ENCODE measurements around the gene MYO5B.
"Not testable (repeated sequence)": the region's sequence is repeated elsewhere in the genome, so short reads cannot be mapped to it uniquely, and the experiment has no call there.

MYO5B gene

DNA sequence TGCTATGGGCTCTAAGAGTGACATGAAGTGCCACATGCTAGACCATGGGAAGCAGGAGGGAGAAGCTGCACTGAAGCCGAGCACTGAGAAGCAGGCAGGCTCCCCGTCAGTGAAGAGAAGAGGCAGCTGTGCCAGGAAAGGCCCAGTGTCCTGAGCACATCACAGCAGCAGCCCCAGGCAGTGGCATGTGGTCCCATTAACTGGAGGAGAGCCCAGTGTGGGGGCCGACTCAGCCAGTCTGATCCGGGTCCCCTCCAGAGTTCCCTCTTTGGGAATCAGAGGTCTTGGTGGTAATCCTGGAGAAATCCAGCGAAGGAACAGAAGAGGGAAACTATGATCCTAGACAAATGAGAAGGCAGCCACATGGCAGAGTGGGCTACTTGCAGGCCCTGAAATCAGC is 284.9 kb downstream of the MYO5B start:
- DNase-seq = no peak

GRCh38 chr18:49907346-49907929 is 287.5 kb downstream of the MYO5B start:
- peak; percentile 72 to 87 for DNase-seq

DNA sequence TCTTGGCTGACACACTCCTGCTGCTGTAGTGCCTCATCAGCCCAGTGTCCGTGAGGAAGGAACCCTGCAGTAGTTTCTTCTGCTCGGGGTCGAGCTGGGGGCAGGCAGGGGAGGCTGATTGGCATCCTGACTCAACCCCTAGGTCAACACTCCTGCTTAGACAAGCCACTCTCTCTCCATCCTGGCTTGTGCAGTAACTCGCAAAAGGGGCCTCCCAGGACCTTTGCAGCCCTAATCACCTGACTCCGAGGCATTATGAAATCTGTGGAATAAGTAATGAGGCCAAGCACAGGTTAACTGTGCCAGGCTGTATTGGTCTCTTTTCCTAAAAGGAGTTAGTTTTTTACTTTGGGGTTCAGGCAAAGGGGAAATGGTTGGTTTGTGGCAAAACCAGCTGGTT is 289.2 kb downstream of the MYO5B start:
- DNase-seq = no peak

DNA sequence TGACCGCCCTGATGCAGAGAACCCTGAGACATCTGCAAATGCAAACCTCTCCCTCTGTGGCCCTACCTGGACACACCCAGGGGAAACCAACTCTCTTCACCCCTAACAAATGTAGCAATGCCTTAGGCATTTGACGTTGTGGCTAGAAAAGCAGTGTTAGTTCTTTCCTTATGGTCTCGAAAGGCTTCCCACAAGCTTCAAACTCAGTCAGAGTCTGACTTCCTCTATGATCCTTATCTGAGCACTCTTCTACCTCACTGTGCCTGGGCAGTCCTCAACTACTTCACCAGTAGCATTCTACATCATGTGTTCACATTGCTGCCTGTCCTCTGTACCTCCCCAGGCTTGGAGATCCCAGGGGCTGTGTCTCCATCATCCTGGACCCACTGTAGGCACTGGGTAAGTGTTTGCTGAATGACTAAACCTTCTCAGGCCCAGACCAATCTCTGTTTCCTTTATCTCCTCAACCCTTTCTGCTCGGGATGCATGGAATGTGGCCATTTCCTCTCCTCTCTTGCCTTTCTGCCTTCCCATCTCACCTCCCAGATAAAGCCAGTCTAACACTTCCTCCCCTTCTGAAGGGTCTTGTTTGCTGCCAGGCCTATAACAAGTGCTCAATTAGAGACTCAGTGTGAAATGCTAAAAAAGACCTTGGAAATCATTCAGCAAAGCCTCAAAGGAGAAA is 289.9 kb downstream of the MYO5B start:
- DNase-seq = no peak

- DNase-seq = no peak
Measured at GRCh38 chr18:49901862-49902340, 293.0 kb downstream of the MYO5B start.

GRCh38 chr18:49899657-49900330 is 295.2 kb downstream of the MYO5B start:
- DNase-seq = no peak

DNA sequence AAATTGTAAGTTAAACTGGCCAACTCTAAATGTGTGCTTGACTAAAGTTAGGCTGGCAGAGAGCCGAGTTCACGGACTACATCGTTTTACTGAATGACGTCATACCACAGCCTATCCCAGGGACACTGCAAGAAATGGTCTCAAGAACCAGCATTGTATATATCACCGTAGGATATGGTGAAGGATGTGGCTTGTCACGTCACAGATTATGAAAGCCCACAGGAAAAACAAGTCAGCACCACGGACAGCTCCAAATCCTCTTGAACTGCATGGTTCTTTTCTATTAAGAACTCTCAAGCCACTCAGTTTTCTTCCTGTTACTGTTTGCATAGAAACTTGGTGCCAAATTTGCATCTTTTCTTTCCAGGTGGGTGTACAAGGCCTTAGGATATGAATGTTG is 296.5 kb downstream of the MYO5B start:
- no peak for DNase-seq

DNA sequence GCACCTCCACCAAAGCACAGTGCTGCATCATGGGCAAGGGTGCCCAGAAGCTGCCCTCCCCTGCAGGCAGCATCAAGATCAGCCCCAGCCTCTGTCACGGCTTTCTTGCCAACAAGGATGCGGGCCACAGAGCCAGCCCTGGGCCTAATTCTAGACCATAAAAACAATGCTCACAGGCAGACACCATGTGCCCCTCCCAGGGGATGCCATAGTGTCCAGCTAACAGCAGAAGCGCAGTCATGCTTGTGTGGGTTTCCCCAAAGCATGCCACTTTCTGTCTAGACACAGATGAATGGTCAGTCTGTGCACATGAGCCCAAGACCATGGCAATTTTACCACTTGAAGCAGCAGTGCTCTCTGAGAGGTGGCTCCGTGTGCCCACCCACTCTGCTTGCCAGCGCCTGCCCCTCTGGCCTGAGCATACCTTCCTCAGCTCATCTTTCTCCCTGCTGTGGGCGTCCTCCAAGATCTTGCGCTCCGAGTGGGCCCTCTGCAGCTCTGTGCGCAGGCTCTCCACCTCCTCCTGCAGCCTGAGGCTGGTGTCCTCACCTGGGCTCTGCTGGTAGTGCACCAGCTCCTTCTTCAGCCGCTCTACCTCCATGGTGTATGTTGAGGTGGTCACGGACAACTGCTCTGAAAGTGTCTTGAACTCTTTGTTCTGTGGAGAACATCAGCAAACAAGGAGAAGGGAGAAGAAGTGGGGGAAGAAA is 300.3 kb downstream of the MYO5B start:
- no peak for DNase-seq

- no peak for DNase-seq
Measured at GRCh38 chr18:49893036-49893435, 301.9 kb downstream of the MYO5B start.

- no peak for DNase-seq
Measured at GRCh38 chr18:49892148-49892924, 302.6 kb downstream of the MYO5B start.

GRCh38 chr18:49890041-49890440 is 304.9 kb downstream of the MYO5B start:
- DNase-seq = no peak

DNA sequence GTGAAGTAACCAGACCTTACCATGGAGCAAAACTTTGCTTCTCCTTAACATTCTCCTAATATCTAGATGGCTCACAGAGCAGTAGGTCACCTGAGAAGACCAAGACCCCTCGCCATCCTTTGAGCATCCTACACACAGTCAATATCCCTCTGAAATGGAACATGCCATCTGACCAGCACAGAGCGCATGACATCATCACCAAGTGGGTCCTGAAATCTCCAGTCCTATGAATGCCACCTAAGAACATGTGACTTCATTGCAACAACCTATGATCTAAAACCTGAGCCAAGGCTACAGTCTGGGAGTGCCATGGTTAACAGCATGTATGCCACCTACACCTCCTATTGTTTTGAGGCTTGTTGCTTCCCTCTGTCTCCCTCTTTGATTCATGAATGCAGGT is 305.4 kb downstream of the MYO5B start:
- not testable (repeated sequence) for DNase-seq

DNA sequence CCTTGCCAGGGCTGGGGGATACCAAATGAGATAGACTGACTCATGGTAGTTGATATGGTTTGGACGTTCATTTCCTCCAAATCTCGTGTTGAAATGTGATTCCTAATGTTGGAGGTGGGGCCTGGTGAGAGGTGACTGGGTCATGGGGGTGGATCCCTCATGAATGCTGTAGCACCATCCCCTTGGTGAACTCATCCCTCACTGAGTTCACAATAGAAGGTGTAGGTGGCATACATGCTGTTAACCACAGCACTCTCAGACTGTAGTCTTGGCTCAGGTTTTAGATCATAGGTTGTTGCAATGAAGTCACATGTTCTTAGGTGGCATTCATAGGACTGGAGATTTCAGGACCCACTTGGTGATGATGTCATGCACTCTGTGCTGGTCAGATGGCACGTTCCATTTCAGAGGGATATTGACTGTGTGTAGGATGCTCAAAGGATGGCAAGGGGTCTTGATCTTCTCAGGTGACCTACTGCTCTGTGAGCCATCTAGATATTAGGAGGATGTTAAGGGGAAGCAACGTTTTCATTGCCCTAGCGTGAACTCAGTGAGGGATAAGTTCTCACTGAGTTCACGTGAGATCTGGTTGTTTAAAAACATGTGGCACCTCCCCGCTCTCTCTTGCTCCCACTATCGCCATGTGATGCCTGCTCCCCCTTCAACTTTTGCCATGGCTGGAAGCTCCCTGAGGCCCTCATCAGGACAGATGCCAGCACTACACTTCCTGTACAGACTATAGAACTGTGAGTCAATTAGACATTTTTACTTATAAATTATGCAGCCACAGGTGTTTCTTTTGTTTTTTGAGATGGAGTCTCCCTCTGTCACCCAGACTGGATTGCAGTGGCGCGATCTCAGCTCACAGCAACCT is 307.8 kb downstream of the MYO5B start:
- DNase-seq = no peak

DNA sequence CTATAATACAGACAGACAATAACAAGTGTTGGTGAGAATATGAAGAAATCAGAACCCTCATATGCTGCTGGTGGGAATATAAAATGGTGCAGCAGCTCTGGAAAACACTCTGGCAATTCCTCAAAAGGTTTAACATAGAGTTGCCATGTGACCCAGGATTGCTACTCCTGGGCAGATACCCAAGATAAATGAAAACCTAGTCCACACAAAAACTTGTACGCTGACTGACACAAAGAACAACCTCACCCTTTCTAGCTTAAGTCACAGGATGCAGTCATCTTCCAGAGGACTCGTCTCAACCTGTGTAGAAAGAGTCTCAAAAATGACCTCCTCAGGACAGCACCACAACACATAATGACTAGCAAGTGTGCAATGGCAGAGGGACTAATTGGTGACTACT is 310.0 kb downstream of the MYO5B start:
- no peak for DNase-seq

DNA sequence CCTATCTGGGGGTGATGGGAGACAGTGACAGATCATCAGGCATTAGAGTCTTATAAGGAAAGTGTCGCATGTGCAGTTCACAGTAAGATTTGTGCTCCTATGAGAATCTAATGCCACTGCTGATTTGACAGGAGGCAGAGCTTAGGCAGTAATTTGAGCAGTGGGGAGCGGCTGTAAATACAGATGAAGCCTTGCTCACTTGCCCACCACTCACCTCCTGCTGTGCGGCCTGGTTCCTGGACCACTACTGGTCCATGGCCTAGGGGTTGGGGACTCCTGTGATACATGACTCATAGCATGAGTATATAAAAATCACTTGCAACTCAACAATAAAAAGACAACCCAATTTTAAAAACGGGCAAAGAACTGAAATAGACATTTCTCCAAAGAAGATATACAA is 310.5 kb downstream of the MYO5B start:
- no peak for DNase-seq

DNA sequence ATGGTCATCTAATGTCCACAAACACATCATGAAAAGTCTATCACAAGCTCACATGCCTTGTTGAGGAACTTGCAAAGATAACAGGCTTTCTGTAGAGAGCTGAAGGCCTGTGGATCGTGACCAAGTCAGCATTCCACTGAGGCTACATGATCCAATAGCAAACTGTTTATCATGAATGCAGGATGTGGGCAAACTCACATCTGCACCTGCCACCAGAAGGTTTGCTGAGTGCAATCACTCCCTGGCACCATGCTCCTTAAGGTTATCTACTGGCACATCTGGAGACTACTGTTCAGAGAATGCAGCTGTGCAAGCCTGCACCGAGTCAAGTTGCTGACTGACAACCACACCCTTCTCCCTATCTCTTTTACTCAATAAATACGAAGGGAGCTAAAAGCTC is 314.3 kb downstream of the MYO5B start:
- DNase-seq = no peak

DNA sequence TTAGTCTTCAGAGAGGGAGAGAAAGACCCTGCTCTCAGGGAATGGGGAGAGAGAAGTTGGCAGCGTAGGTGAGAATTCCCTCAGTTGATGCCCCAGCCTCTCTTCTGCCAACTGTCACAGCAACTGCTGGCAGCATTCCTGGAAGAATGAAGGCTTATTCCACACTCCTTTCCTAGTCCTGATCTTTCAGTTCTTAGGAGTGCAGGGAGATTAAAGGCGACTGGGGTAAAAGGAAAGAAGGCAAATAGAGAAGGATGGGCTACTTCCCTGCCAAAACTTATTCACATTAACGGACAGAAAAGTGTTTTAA is 315.7 kb downstream of the MYO5B start:
- peak in 1 of 2 experiments; percentile 53 for DNase-seq

DNA sequence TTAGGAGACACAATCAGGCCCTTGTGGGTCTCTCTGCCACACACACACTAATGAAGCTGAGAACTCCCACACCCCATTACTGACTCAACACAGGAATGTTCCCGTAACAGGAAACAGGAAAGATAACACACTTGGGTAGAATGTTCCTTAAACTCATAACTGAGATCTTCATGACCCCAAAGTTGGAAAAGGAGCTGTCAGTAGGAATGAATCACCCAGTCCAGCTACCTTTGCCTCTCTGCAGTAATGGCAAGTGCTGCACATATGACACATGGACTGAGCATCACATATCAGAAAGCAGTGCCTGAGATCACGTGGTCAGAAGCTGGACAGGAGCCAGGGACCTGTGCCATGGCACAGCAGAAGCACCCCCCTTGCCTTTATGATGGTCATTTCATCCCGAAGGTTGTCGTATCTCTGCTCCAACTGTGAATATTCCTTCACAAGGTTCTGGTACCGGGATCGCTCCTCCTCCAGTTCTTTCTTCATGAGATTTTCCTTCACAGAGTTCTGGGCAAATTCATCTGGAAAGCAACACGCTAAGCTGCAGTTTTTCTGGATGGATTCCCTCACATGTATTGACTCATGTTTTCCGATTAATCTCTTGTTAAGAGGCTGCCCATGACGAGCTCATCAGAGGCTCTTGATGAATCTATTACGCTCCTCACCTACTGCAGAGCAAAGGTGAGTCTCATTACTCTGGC is 316.2 kb downstream of the MYO5B start:
- peak; percentile 15 to 57 for DNase-seq

DNA sequence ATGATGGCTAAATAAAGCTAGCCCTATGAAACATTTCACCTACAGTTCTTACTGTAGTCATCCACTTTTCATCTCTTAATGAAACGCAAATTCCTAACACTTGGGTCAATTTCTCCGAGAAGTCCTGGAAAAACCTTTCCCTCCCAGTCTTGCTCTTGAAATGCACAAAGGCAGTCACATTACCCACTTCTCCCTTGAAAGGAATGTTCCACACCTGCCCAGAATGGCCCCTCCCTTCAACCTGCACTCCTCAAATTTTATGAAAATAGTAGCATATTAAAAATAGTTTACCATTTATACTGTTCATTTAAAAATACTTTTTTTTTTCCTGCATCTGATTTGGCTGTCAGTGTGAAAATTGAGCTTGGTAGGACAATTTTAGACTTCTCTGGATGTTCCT is 316.9 kb downstream of the MYO5B start:
- DNase-seq = no peak

DNA sequence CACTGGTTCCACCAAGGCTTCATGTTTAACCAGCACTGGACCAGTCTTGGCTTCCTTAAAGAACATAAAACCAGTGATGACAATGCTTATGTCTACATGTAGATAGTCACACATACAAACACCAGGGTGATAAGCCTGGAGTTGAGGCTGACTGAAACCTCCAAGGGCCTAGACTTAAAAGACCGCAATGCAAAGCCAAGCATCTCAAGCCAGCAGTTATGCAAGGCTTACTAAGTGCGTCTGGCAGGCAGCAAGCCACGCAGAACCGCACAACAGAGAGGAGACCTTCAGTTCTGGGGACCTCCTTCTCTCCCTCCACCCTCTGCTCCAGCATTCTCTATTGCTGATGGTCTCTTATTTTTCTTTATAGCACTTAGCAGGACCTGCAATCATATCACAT is 318.4 kb downstream of the MYO5B start:
- no peak for DNase-seq

DNA sequence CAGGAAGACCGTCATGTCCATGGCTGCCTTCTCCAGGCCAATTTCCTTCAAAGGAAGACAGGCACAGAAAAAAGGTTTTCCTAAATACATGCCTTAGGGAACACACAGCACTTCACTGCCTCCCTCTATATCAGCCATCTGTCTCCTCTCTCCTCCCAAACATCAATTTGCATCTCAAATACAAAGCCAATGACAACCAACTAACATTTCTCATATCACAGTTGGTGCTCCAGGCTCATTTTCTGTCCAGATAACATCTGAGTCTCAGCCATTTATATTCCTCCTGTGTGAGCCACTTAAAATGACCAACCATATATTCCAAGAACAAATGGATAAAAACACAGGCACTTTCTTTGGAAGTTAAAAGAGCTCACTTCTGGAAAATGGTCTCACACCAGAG is 319.2 kb downstream of the MYO5B start:
- no peak for DNase-seq
